Esophagus squamous epithelium (tissue), 5 donors: ENCODE results near the gene FAM168A. TPM values are rescaled to one million over a fixed set of nuclear protein-coding genes. Genes with fewer than 3 reads are reported as not detected.

Source experiments
- DNase-seq: peaks from one replicate; lab custom pipeline; 2025; lab: John Stamatoyannopoulos, UW
- H3K27ac ChIP-seq, 4 donors: fragments of 200-600 bp; sonication (generic); one replicate each; pipeline ENCODE4 v1.5.1; 2016 to 2019; ENCODE audit warnings: mild to moderate bottlenecking in 1 of 4
- H3K27me3 ChIP-seq, 4 donors: fragments of 200-600 bp; sonication (generic); 1 replicate in 3 of 4; 2 replicates in 1 of 4; pipeline versions ENCODE4 v1.5.1 to v1.6.0; 2017 to 2021; ENCODE audit warnings: antibody characterized with exemption in 1 of 4
- H3K36me3 ChIP-seq, 3 donors: fragments of 200-600 bp; sonication (generic); one replicate each; pipeline ENCODE4 v1.5.1; 2016 to 2019
- H3K4me1 ChIP-seq, 3 donors: fragments of 200-600 bp; sonication (generic); one replicate each; pipeline ENCODE4 v1.5.1; 2017 to 2019
- H3K4me3 ChIP-seq, 4 donors: fragments of 200-600 bp; sonication (generic); 1 replicate in 3 of 4; 2 replicates in 1 of 4; pipeline ENCODE4 v1.5.1; 2016 to 2019; ENCODE audit warnings: mild to moderate bottlenecking in 2 of 4, moderate library complexity in 1 of 4
- H3K9me3 ChIP-seq, 3 donors: fragments of 200-600 bp; sonication (generic); one replicate each; pipeline ENCODE4 v1.5.1; 2016 to 2019
- CTCF ChIP-seq, 6 experiments: fragments of 450-650 bp in 4 of 6; fragments of 200-600 bp in 2 of 6; sonication (generic) in 2 of 6; IDR thresholded peaks; one replicate each; pipeline ENCODE4 v1.5.1; 2016 to 2019; ENCODE audit warnings: antibody characterized with exemption in 6 of 6, mild to moderate bottlenecking in 4 of 6, moderate library complexity in 4 of 6
- POLR2A ChIP-seq, 4 donors: fragments of 450-650 bp; IDR thresholded peaks; one replicate each; pipeline ENCODE4 v1.6.1; 2017; ENCODE audit warnings: antibody characterized with exemption in 4 of 4, mild to moderate bottlenecking in 4 of 4, moderate library complexity in 3 of 4
- WGBS, 2 donors: methylation state at CpG; one replicate each; pipeline ENCODE4 v1.1.5; 2018; 5-methylcytosine and 5-hydroxymethylcytosine counted together
- intact Hi-C: fragments of 100-400 bp; cut with DNase I; formaldehyde crosslinking; loops from one replicate; pipeline ENCODE4 v1.15.0; 2022
- total RNA-seq, 4 donors: library from RNA; depleted of rRNA; stranded (reverse); fragments of >200 nt; gene quantifications; one replicate each; pipeline ENCODE4 v1.1.0, GENCODE V29; 2016
- donor health status: DM: yes; HTN: yes; CAD: no.

Gene FAM168A
- total RNA-seq, 4 donors from 2014 or later = 7.0 to 15.5 (median 12.3) TPM

GRCh38 chr11:73423506-73423905 lies 174.4 kb downstream of the FAM168A start:
- DNase-seq = no peak
- Histone ChIP-seq H3K27me3 (no peaks in the 10 kb centered on the region), H3K27ac (no peak overlapping the region), H3K36me3 (peaks cover 0 to 15% (median 0%) of the 10 kb centered on the region in 3 donors), H3K4me1 (no peaks in the 10 kb centered on the region), H3K4me3 (no peak overlapping the region), H3K9me3 (no peaks in the 10 kb centered on the region)
- intact Hi-C loops = loop anchor here (5.0 kb wide), 1 partner anchor 239 kb away; no protein-coding TSS in a partner anchor
- TF ChIP-seq CTCF (IDR thresholded peaks at IDR 0.05) (no peak), POLR2A (IDR thresholded peaks at IDR 0.05) (no peak)
- WGBS, 2 donors = 83 to 90% methylated on average over 3 of the region's 3 CpGs

- Histone ChIP-seq H3K4me1 (no peaks in the 10 kb centered on the region), H3K9me3 (no peaks in the 10 kb centered on the region), H3K27ac (no peak overlapping the region), H3K27me3 (no peaks in the 10 kb centered on the region), H3K4me3 (no peak overlapping the region), H3K36me3 (peaks cover 0 to 21% (median 0%) of the 10 kb centered on the region in 3 donors)
- no peak for DNase-seq
- 89 to 95% methylated on average over 4 of the region's 4 CpGs for WGBS, 2 donors
- TF ChIP-seq CTCF (IDR thresholded peaks at IDR 0.05) = no peak
- no peak for TF ChIP-seq POLR2A (IDR thresholded peaks at IDR 0.05)
- intact Hi-C loops = loop anchor here (5.0 kb wide), 1 partner anchor 239 kb away; no protein-coding TSS in a partner anchor
Measured at GRCh38 chr11:73422886-73423285, 175.0 kb downstream of the FAM168A start.

- intact Hi-C loops = loop anchor here (5.0 kb wide), 1 partner anchor 242 kb away; no protein-coding TSS in a partner anchor
- no peak for DNase-seq
- Histone ChIP-seq H3K27ac (no peak overlapping the region), H3K36me3 (peaks cover 0 to 24% (median 0%) of the 10 kb centered on the region in 3 donors), H3K4me1 (peaks cover 4 to 19% (median 6%) of the 10 kb centered on the region in 3 donors), H3K27me3 (no peaks in the 10 kb centered on the region), H3K4me3 (no peak overlapping the region), H3K9me3 (no peaks in the 10 kb centered on the region)
- no peak for TF ChIP-seq POLR2A (IDR thresholded peaks at IDR 0.05)
- no peak for TF ChIP-seq CTCF (IDR thresholded peaks at IDR 0.05)
Measured at GRCh38 chr11:73420136-73420535, 177.8 kb downstream of the FAM168A start.

- TF ChIP-seq CTCF (IDR thresholded peaks at IDR 0.05) (no peak), POLR2A (IDR thresholded peaks at IDR 0.05) (no peak)
- no peaks in the 10 kb centered on the region for H3K27me3 ChIP-seq
- intact Hi-C loops = no loop called here
- no peak for DNase-seq
- H3K9me3 ChIP-seq = no peaks in the 10 kb centered on the region
- peaks cover 6 to 35% (median 9%) of the 10 kb centered on the region in 3 donors for H3K4me1 ChIP-seq
- H3K4me3 ChIP-seq = no peak overlapping the region
- WGBS, 2 donors = 83 to 100% methylated on average over 1 to 2 of the region's 2 CpGs
- H3K27ac ChIP-seq = peak overlapping the region in 1 of 4 donors; percentile 51
- peaks cover 0 to 24% (median 0%) of the 10 kb centered on the region in 3 donors for H3K36me3 ChIP-seq
Measured at GRCh38 chr11:73416786-73417185, 181.1 kb downstream of the FAM168A start.

GRCh38 chr11:73415854-73416615 lies 181.9 kb downstream of the FAM168A start:
- no peak overlapping the region for H3K4me3 ChIP-seq
- no peaks in the 10 kb centered on the region for H3K27me3 ChIP-seq
- no peak for DNase-seq
- H3K9me3 ChIP-seq = no peaks in the 10 kb centered on the region
- H3K27ac ChIP-seq = peak overlapping the region in 2 of 4 donors; percentile 5 to 51
- H3K36me3 ChIP-seq = peaks cover 0 to 30% (median 0%) of the 10 kb centered on the region in 3 donors
- TF ChIP-seq POLR2A (IDR thresholded peaks at IDR 0.05) (no peak), CTCF (IDR thresholded peaks at IDR 0.05) (no peak)
- 85 to 95% methylated on average over 4 of the region's 4 CpGs for WGBS, 2 donors
- intact Hi-C loops = no loop called here
- H3K4me1 ChIP-seq = peaks cover 6 to 35% (median 9%) of the 10 kb centered on the region in 3 donors
